MCF 10A (cell line): Measurements from ENCODE around the gene PMPCA. TPM values are rescaled to one million over a fixed set of nuclear protein-coding genes. Genes with fewer than 3 reads are reported as not detected.

ENCODE experiments used
- BruUV-seq: library from RNA; stranded (reverse); fragments of 400-500 nt; replicated peaks from 2 replicates; lab custom pipeline; 2021; lab: Mats Ljungman, UMichigan
- CTCF ChIA-PET: fragments of 300-600 bp; sonication (Branson Sonifier 250); formaldehyde crosslinking; extraction: SDS; loops from one replicate; lab custom pipeline; 2021; ENCODE audit warnings: antibody characterized with exemption, inconsistent platforms; lab: Yijun Ruan, JAX
- POLR2A ChIA-PET: fragments of 300-600, 350-650 bp; sonication (Branson Sonifier 250); formaldehyde crosslinking; extraction: SDS; loops from one replicate; lab custom pipeline; 2020; ENCODE audit warnings: antibody characterized with exemption, inconsistent platforms; lab: Yijun Ruan, JAX
- DNase-seq: peaks from one replicate; pipeline ENCODE4 v3.0.0-alpha.2; 2018; ENCODE audit not compliant: unreplicated experiment
- H3K27ac Mint-ChIP-seq: one replicate; pipeline ENCODE4 v1.8.0; 2022; ENCODE audit warnings: mild to moderate bottlenecking, low read depth, mixed read lengths; ENCODE audit not compliant: unreplicated experiment
- H3K27me3 Mint-ChIP-seq: one replicate; pipeline ENCODE4 v1.8.0; 2022; ENCODE audit warnings: mixed read lengths; ENCODE audit not compliant: insufficient read depth, unreplicated experiment
- H3K36me3 Mint-ChIP-seq: one replicate; pipeline ENCODE4 v1.8.0; 2022; ENCODE audit warnings: mild to moderate bottlenecking, moderate library complexity, mixed read lengths; ENCODE audit not compliant: insufficient read depth, unreplicated experiment
- H3K4me1 Mint-ChIP-seq: one replicate; pipeline ENCODE4 v1.8.0; 2022; ENCODE audit warnings: mixed read lengths; ENCODE audit not compliant: insufficient read depth, unreplicated experiment
- H3K4me3 Mint-ChIP-seq: one replicate; pipeline ENCODE4 v1.8.0; 2022; ENCODE audit warnings: mild to moderate bottlenecking, moderate library complexity, mixed read lengths; ENCODE audit not compliant: unreplicated experiment
- H3K9me3 Mint-ChIP-seq: one replicate; pipeline ENCODE4 v1.8.0; 2022; ENCODE audit warnings: mixed read lengths; ENCODE audit not compliant: unreplicated experiment
- CTCF ChIP-seq: fragments of 200-600 bp; IDR thresholded peaks from one replicate; pipeline ENCODE4 v1.8.0; 2022; ENCODE audit warnings: antibody characterized with exemption, mild to moderate bottlenecking; ENCODE audit not compliant: unreplicated experiment
- intact Hi-C: fragments of 100-400 bp; cut with micrococcal nuclease; formaldehyde crosslinking; loops from 2 replicates; pipeline ENCODE4 v1.14.1; 2022
- total RNA-seq: library from RNA; stranded (reverse); gene quantifications from 2 replicates; pipeline ENCODE4 v1.2.3, GENCODE V29; 2022

PMPCA gene
- total RNA-seq, 1 experiment from 2014 or later, result 66.3 TPM

- no peaks in the 10 kb centered on the region for H3K4me1 Mint-ChIP-seq
- ChIA-PET CTCF (no interaction called here), POLR2A (no interaction called here)
- no peak for DNase-seq
- no peak overlapping the region for H3K4me3 Mint-ChIP-seq
- intact Hi-C loops, result no loop called here
- no peak overlapping the region for H3K27ac Mint-ChIP-seq
- no peak for TF ChIP-seq CTCF
- no peaks in the 10 kb centered on the region for H3K27me3 Mint-ChIP-seq
- no TSS peak for BruUV-seq
- H3K9me3 Mint-ChIP-seq, result no peaks in the 10 kb centered on the region
- H3K36me3 Mint-ChIP-seq, result peaks cover 97% of the 10 kb centered on the region
These were observed 44.9 kb downstream of the PMPCA start for GRCh38 chr9:136455043-136456002.

- H3K27me3 Mint-ChIP-seq, result no peaks in the 10 kb centered on the region
- no peak for TF ChIP-seq CTCF
These were observed 45.8 kb downstream of the PMPCA start for GRCh38 chr9:136456258-136456657.

GRCh38 chr9:136457326-136457725, 46.9 kb downstream of the PMPCA start:
- BruUV-seq, result no TSS peak
- TF ChIP-seq CTCF, result no peak
- Mint-ChIP-seq H3K4me3 (no peak overlapping the region), H3K9me3 (no peaks in the 10 kb centered on the region), H3K4me1 (no peaks in the 10 kb centered on the region), H3K27ac (no peak overlapping the region), H3K36me3 (peaks cover 97% of the 10 kb centered on the region), H3K27me3 (no peaks in the 10 kb centered on the region)
- no peak for DNase-seq
- ChIA-PET POLR2A (interaction anchor here (1.5 kb wide), 1 partner anchor 12 kb away, joined by 3 read pairs; no protein-coding TSS in a partner anchor), CTCF (no interaction called here)
- intact Hi-C loops, result no loop called here

More at GRCh38 chr9:136456258-136456657, 45.8 kb downstream of the PMPCA start:
- Mint-ChIP-seq H3K27ac (no peak overlapping the region), H3K4me1 (no peaks in the 10 kb centered on the region), H3K36me3 (peaks cover 97% of the 10 kb centered on the region), H3K9me3 (no peaks in the 10 kb centered on the region), H3K4me3 (no peak overlapping the region)
- no TSS peak for BruUV-seq
- CTCF ChIA-PET, result no interaction called here
- DNase-seq, result no peak
- POLR2A ChIA-PET, result no interaction called here
- intact Hi-C loops, result no loop called here

- peaks cover 95% of the 10 kb centered on the region for H3K36me3 Mint-ChIP-seq
- H3K27ac Mint-ChIP-seq, result no peak overlapping the region
These were observed 49.0 kb downstream of the PMPCA start for GRCh38 chr9:136459425-136459824.

More at GRCh38 chr9:136459425-136459824, 49.0 kb downstream of the PMPCA start:
- ChIA-PET POLR2A (interaction anchor here (0.5 kb wide), 1 partner anchor 471 kb away, joined by 3 read pairs; no protein-coding TSS in a partner anchor), CTCF (interaction anchor here (1.0 to 1.4 kb wide), 3 partner anchors 16 to 266 kb away, joined by 3 read pairs; no protein-coding TSS in a partner anchor)
- no peak for DNase-seq
- H3K4me3 Mint-ChIP-seq, result no peak overlapping the region
- H3K9me3 Mint-ChIP-seq, result no peaks in the 10 kb centered on the region
- no TSS peak for BruUV-seq
- H3K4me1 Mint-ChIP-seq, result no peaks in the 10 kb centered on the region
- no peak for TF ChIP-seq CTCF
- intact Hi-C loops, result no loop called here
- H3K27me3 Mint-ChIP-seq, result no peaks in the 10 kb centered on the region
